Immature natural killer cell (primary cell): ENCODE results near the gene HLA-C. TPM values are rescaled to one million over a fixed set of nuclear protein-coding genes. Genes with fewer than 3 reads are reported as not detected.
"Not testable (repeated sequence)": the region's sequence is repeated elsewhere in the genome, so short reads cannot be mapped to it uniquely, and the experiment has no call there.

ENCODE experiments used
- DNase-seq, 3 donors: peaks; one replicate each; pipeline ENCODE4 v3.0.0; 2022; ENCODE audit warnings: mixed read lengths in 1 of 3
- H3K27ac Mint-ChIP-seq, 6 donors: one replicate each; pipeline ENCODE4 v1.8.0; 2020; ENCODE audit warnings: mixed read lengths in 6 of 6, mild to moderate bottlenecking in 5 of 6, inconsistent platforms in 4 of 6, moderate library complexity in 3 of 6
- H3K27me3 Mint-ChIP-seq, 3 donors: one replicate each; pipeline ENCODE4 v1.8.0; 2020 to 2021; ENCODE audit warnings: low read depth in 3 of 3, mild to moderate bottlenecking in 3 of 3, mixed read lengths in 3 of 3, moderate library complexity in 3 of 3, inconsistent platforms in 1 of 3
- H3K36me3 Mint-ChIP-seq, 3 donors: one replicate each; pipeline ENCODE4 v1.8.0; 2020; ENCODE audit warnings: mixed read lengths in 3 of 3, inconsistent platforms in 2 of 3, mild to moderate bottlenecking in 2 of 3
- H3K4me1 Mint-ChIP-seq, 2 donors: one replicate each; pipeline ENCODE4 v1.8.0; 2020; ENCODE audit warnings: inconsistent platforms in 2 of 2, mild to moderate bottlenecking in 2 of 2, mixed read lengths in 2 of 2, moderate library complexity in 1 of 2
- H3K4me3 Mint-ChIP-seq, 5 donors: one replicate each; pipeline ENCODE4 v1.8.0; 2020; ENCODE audit warnings: mild to moderate bottlenecking in 5 of 5, mixed read lengths in 5 of 5, inconsistent platforms in 3 of 5, moderate library complexity in 3 of 5
- H3K9me3 Mint-ChIP-seq, 6 donors: one replicate each; pipeline ENCODE4 v1.8.0; 2020; ENCODE audit warnings: mild to moderate bottlenecking in 6 of 6, mixed read lengths in 6 of 6, inconsistent platforms in 4 of 6, moderate library complexity in 3 of 6
- polyA plus RNA-seq, 3 donors: library from polyadenylated mRNA; unstranded; fragments of 300-500 nt; fragmentation: Illumina TruSeq; gene quantifications; one replicate each; pipeline ENCODE4 v1.2.3, GENCODE V29; 2021

The HLA-C gene
- polyA plus RNA-seq, 3 donors from 2014 or later: 2,339 to 4,766 (median 4,197) TPM

DNA sequence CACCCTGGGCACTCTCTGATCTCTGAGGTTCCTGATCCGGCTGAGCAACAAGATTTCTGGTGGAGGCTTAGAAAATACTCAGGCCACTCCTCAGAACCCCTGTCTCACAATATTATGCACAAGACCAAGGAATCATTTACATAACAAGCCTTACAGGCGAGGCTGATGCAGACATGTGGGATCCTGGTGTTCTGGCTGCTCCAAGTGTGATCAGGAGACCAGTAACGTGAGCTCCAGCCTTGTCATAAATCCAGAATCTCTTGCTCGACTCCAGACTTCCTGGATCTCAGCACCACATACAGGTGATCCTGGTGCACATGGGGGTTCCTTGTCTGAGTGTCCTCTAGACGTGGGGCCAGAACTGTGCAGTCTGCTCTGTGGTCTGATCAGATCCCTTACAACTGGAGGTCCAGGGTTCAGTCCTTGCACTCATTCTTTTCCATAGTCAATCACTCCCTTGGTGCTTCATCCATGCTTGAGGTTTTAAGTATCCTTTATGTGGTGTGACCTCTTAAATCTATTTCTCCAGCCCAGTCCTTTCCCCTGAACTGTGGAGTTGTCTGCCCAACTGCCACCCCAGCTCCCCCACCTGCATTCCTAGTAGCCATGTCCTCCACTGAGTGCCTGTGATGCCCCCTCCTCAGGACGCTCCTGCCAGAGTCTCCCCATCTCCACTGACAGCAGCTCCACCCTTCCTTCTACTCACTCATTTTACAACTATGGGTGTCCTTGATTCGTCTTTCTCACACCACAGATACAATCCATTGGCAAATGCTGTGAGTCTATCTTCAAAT, 5.1 kb downstream of the HLA-C start:
- peaks cover 8 to 24% (median 18%) of the 10 kb centered on the region in 6 donors for H3K9me3 Mint-ChIP-seq
- H3K27me3 Mint-ChIP-seq: peaks cover 53 to 64% (median 55%) of the 10 kb centered on the region in 3 donors
- H3K27ac Mint-ChIP-seq: peak overlapping the region; percentile 51 to 100 (median 86)
- H3K36me3 Mint-ChIP-seq: peaks cover 31 to 39% (median 32%) of the 10 kb centered on the region in 3 donors
- H3K4me3 Mint-ChIP-seq: peak overlapping the region; percentile 28 to 99 (median 46)
- DNase-seq: no peak
- H3K4me1 Mint-ChIP-seq: peaks cover 40 to 42% of the 10 kb centered on the region in 2 donors

- DNase-seq: peak in 2 of 3 donors; percentile 21 to 34
- H3K36me3 Mint-ChIP-seq: peaks cover 32 to 38% (median 33%) of the 10 kb centered on the region in 3 donors
These were observed 6.0 kb downstream of the HLA-C start for GRCh38 chr6:31265926-31266325.

DNA sequence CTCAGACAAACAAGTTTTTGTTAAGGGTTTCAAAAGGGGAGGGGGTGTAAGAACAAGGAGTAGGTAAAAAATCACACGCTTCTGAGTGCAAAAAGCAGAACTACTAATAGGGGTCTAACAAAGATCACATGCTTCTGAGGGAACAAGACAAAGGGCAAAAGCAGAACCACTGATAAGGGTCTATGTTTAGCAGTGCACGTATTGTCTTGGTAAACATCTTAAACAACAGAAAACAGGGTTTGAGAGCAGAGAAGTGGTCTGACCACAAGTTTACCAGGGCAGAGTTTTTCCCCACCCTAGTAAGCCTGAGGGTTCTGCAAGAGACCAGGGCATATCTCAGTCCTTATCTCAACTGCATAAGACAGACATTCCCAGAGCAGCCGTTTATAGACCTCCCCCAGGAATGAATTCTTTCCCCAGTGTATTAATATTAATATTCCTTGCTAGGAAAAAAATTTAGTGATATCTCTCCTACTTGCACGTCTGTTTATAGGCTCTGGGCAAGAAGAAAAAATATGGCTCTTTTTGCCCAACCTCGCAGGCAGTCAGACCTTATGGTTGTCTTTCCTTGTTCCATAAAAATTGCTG, 8.5 kb downstream of the HLA-C start:
- not testable (repeated sequence) for H3K4me3 Mint-ChIP-seq
- Mint-ChIP-seq H3K9me3 (peaks cover 8 to 28% (median 18%) of the 10 kb centered on the region in 6 donors), H3K27me3 (peaks cover 25 to 36% (median 26%) of the 10 kb centered on the region in 3 donors)

More at GRCh38 chr6:31265926-31266325, 6.0 kb downstream of the HLA-C start:
- Mint-ChIP-seq H3K27me3 (peaks cover 47 to 58% (median 51%) of the 10 kb centered on the region in 3 donors), H3K4me3 (no peak overlapping the region), H3K4me1 (peaks cover 40% of the 10 kb centered on the region in 2 donors), H3K9me3 (peaks cover 8 to 28% (median 18%) of the 10 kb centered on the region in 6 donors), H3K27ac (peak overlapping the region in 4 of 6 donors; percentile 2 to 81 (median 66))

DNA sequence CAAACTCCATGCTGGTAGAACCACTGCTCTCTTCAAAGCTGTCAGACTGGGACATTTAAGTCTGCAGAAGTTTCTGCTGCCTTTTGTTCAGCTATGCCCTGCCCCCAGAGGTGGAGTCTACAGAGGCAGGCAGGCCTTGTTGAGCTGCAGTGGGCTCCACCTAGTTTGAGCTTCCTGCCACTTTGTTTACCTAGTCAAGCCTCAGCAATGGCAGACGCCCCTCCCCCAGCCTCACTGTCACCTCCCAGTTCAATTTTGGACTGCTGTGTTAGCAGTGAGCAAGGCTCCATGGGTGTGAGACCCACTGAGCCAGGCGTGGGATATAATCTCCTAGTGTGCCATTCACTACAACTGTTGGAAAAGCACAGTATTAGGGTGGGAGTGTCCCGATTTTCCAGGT, 11.9 kb downstream of the HLA-C start:
- H3K4me1 Mint-ChIP-seq, H3K36me3 Mint-ChIP-seq, H3K27ac Mint-ChIP-seq, DNase-seq, H3K4me3 Mint-ChIP-seq: not testable (repeated sequence)
- Mint-ChIP-seq H3K27me3 (peaks cover 4 to 12% (median 6%) of the 10 kb centered on the region in 3 donors), H3K9me3 (peaks cover 8 to 28% (median 18%) of the 10 kb centered on the region in 6 donors)

More for the DNA sequence above, 8.5 kb downstream of the HLA-C start:
- H3K27ac Mint-ChIP-seq: peak overlapping the region in 1 of 6 donors; percentile 37
- H3K36me3 Mint-ChIP-seq: peaks cover 16 to 18% (median 16%) of the 10 kb centered on the region in 3 donors
- DNase-seq: not testable (repeated sequence)
- peaks cover 17 to 18% of the 10 kb centered on the region in 2 donors for H3K4me1 Mint-ChIP-seq

- Mint-ChIP-seq H3K36me3 (peaks cover 0 to 11% (median 7%) of the 10 kb centered on the region in 3 donors), H3K9me3 (peaks cover 2 to 15% (median 9%) of the 10 kb centered on the region in 6 donors), H3K27ac (no peak overlapping the region), H3K4me3 (no peak overlapping the region), H3K27me3 (peaks cover 8 to 18% (median 16%) of the 10 kb centered on the region in 3 donors), H3K4me1 (no peaks in the 10 kb centered on the region)
- no peak for DNase-seq
These were observed 19.3 kb downstream of the HLA-C start for GRCh38 chr6:31252625-31253024.

DNA sequence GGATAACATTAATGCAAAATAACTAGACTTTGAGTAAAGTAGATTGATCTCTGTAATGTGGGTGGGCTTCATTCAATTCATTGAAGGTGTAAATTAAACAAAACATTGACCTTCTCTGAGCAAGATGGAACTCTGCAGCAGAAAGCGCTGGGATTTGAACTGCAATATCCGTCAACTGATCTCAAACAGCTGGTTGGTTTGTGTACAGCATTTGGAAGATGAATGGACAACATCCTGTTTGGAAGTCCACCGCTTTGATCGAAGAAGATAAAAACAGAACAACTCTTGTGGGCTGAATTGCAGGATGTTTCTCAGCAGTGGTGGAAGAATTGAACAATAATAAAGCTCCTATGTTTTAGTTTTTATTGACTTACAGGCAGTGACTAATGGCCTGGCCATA, 20.6 kb downstream of the HLA-C start:
- H3K27me3 Mint-ChIP-seq: peaks cover 11 to 22% (median 15%) of the 10 kb centered on the region in 3 donors
- H3K27ac Mint-ChIP-seq: no peak overlapping the region
- no peak overlapping the region for H3K4me3 Mint-ChIP-seq
- peaks cover 5 to 23% (median 20%) of the 10 kb centered on the region in 6 donors for H3K9me3 Mint-ChIP-seq
- no peak for DNase-seq
- H3K36me3 Mint-ChIP-seq: peaks cover 10 to 14% (median 11%) of the 10 kb centered on the region in 3 donors
- no peaks in the 10 kb centered on the region for H3K4me1 Mint-ChIP-seq

- Mint-ChIP-seq H3K27ac (no peak overlapping the region), H3K4me3 (no peak overlapping the region), H3K36me3 (peaks cover 10 to 14% (median 11%) of the 10 kb centered on the region in 3 donors)
These were observed 22.7 kb downstream of the HLA-C start for GRCh38 chr6:31249184-31249583.

GRCh38 chr6:31247813-31248212, 24.1 kb downstream of the HLA-C start:
- H3K27me3 Mint-ChIP-seq: peaks cover 11 to 25% (median 15%) of the 10 kb centered on the region in 3 donors
- peaks cover 10 to 14% (median 11%) of the 10 kb centered on the region in 3 donors for H3K36me3 Mint-ChIP-seq
- no peaks in the 10 kb centered on the region for H3K4me1 Mint-ChIP-seq
- DNase-seq: no peak
- H3K9me3 Mint-ChIP-seq: peaks cover 5 to 24% (median 20%) of the 10 kb centered on the region in 6 donors
- no peak overlapping the region for H3K4me3 Mint-ChIP-seq
- H3K27ac Mint-ChIP-seq: no peak overlapping the region

More at GRCh38 chr6:31249184-31249583, 22.7 kb downstream of the HLA-C start:
- Mint-ChIP-seq H3K27me3 (peaks cover 11 to 23% (median 15%) of the 10 kb centered on the region in 3 donors), H3K4me1 (no peaks in the 10 kb centered on the region), H3K9me3 (peaks cover 5 to 24% (median 20%) of the 10 kb centered on the region in 6 donors)
- DNase-seq: no peak

DNA sequence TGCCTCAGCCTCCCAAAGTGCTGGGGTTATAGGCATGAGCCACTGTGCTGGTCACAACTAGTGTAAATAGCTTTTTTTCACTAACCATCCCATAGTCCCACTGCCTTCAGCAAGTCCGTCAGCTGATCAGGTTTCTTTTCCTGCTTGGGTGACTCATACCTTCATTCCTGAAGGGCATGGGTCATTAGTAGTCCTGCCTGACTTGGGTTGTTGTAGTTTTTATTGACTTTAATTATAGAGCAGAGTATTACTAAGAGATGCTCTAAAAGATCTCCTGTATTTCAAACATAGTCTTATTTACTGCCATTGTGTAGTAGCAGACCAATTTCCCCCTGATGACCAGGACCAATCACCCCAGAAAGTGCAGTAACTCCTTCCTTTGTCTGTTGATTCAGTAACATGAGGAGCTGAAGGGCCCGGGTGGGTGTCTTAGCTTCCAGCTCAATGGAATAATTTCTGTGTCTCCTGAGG, 25.8 kb downstream of the HLA-C start:
- Mint-ChIP-seq H3K27me3 (peaks cover 13 to 31% (median 13%) of the 10 kb centered on the region in 3 donors), H3K27ac (no peak overlapping the region), H3K4me1 (no peaks in the 10 kb centered on the region), H3K9me3 (peaks cover 5 to 25% (median 20%) of the 10 kb centered on the region in 6 donors), H3K4me3 (no peak overlapping the region), H3K36me3 (peaks cover 10 to 14% (median 11%) of the 10 kb centered on the region in 3 donors)
- no peak for DNase-seq

GRCh38 chr6:31243508-31243907, 28.4 kb downstream of the HLA-C start:
- no peak overlapping the region for H3K27ac Mint-ChIP-seq
- H3K27me3 Mint-ChIP-seq: peaks cover 3 to 28% (median 5%) of the 10 kb centered on the region in 3 donors
- H3K9me3 Mint-ChIP-seq: peaks cover 5 to 21% (median 20%) of the 10 kb centered on the region in 6 donors
- no peak overlapping the region for H3K4me3 Mint-ChIP-seq
- H3K36me3 Mint-ChIP-seq: peaks cover 3 to 14% (median 10%) of the 10 kb centered on the region in 3 donors
- DNase-seq: no peak
- no peaks in the 10 kb centered on the region for H3K4me1 Mint-ChIP-seq

- Mint-ChIP-seq H3K9me3 (peaks cover 0 to 2% (median 0%) of the 10 kb centered on the region in 6 donors), H3K27ac (no peak overlapping the region), H3K36me3 (no peaks in the 10 kb centered on the region), H3K27me3 (peaks cover 3 to 20% (median 7%) of the 10 kb centered on the region in 3 donors), H3K4me3 (no peak overlapping the region), H3K4me1 (no peaks in the 10 kb centered on the region)
- no peak for DNase-seq
These were observed 32.0 kb downstream of the HLA-C start for GRCh38 chr6:31239854-31240253.

DNA sequence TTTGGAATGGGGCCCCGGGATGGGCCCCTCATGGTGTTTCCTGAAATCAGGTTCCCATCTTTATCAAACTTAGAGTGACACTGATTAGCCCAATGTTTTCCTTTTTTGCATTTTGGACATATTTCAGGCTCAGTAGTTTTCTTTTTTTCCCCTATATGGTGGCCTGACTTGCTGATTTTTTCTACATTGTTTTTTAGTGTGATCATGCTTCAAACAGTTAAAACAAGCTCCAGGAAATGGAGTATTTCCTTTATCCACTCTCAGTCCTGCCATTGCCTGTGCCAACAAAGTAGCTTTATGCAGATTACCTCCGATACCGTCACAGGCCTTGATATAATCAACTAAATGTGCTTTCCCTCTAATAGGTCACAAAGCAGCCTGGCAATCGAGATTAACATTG, 37.8 kb downstream of the HLA-C start:
- not testable (repeated sequence) for H3K4me3 Mint-ChIP-seq, H3K36me3 Mint-ChIP-seq, DNase-seq, H3K9me3 Mint-ChIP-seq, H3K27ac Mint-ChIP-seq
- H3K27me3 Mint-ChIP-seq: peaks cover 3 to 23% (median 9%) of the 10 kb centered on the region in 3 donors
- peaks cover 6 to 11% of the 10 kb centered on the region in 2 donors for H3K4me1 Mint-ChIP-seq

DNA sequence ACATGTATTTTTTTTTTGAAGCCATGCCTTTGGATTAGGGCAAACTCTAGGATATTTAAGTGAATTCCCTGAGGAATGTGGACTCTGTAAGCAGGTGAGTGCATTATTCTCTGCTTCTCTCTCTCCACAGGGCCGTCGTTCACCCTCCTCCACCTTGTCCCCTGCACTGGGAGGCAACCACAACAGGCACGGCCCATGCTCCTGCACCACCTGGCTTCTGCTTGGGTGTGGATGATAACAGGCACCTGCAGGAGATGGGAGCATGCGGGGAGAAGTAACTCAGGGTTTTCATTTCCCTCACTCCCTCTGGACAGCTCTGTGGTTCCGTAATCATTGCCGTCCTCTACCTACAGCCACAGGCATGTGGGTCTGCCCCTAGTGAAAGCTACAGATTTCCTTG, 43.4 kb downstream of the HLA-C start:
- Mint-ChIP-seq H3K27ac (no peak overlapping the region), H3K9me3 (no peaks in the 10 kb centered on the region), H3K4me1 (peaks cover 8 to 14% of the 10 kb centered on the region in 2 donors), H3K4me3 (no peak overlapping the region), H3K27me3 (peaks cover 0 to 12% (median 5%) of the 10 kb centered on the region in 3 donors), H3K36me3 (no peaks in the 10 kb centered on the region)
- no peak for DNase-seq
